Measurements from ENCODE around the gene DERL3. TPM values are rescaled to one million over a fixed set of nuclear protein-coding genes. Genes with fewer than 3 reads are reported as not detected.

DERL3 gene
- total RNA-seq, 2 donors from 2014 or later, result 2.6 to 5.2 TPM

DNA sequence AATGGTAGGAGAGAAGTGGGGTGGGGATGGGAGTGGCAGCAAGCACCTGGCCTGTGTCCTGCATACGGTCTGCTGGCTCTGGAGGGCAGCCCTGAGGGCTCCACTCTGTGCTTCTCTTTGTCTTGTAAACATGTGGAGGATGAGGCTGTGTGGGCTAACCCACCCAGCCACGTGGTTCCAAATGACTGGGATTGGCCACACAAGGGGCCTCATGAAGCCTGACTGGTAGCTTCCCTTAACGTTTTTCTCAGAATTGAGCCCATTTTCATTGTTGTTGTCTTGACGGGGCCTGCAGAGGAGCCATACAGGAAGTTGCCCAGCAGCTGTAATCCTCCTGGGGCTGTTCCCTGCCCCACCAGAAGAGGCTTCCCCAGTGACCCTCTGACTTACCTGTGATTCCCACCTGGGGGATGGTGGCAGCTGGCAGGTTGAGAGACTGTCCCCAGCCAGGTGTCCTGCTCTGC is 18.0 kb downstream of the DERL3 start:
- H3K4me3 Mint-ChIP-seq, result peak overlapping the region in 1 of 2 donors; percentile 21
- DNase-seq (peak; percentile 25 to 34), ATAC-seq (replicated peaks in 1 of 2) (peak; percentile 87 to 88)
- no peaks in the 10 kb centered on the region for H3K9me3 Mint-ChIP-seq
- peaks cover 5 to 18% of the 10 kb centered on the region in 2 donors for H3K36me3 Mint-ChIP-seq (ENCODE audit: insufficient read depth in 2 of 2)
- no peaks in the 10 kb centered on the region for H3K27me3 Mint-ChIP-seq (ENCODE audit: low read depth)
- H3K4me1 Mint-ChIP-seq (ENCODE audit: low read depth), result peaks cover 11% of the 10 kb centered on the region
- peak overlapping the region; percentile 48 for H3K27ac Mint-ChIP-seq

DNA sequence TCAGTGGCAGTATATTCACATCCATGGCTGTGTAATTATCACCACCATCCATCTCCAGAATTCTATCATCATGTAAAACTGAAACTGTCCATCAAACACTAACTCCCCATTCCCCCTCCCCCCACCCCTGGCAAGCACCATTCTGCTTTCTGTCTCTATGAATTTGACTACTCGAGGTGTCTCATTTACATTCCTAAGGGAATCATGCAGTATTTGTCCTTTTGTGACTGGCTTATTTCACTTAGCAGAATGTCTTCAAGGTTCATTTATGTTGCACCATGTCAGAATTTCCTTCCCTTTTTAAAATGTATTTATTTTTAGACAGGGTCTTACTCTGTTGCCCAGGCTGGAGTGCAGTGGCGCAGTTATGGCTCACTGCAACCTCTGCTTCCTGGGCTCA is 20.3 kb downstream of the DERL3 start:
- ATAC-seq (replicated peaks in 1 of 2) (no peak), DNase-seq (no peak)
- Mint-ChIP-seq H3K27ac (no peak overlapping the region), H3K27me3 (ENCODE audit: low read depth) (no peaks in the 10 kb centered on the region), H3K9me3 (no peaks in the 10 kb centered on the region), H3K36me3 (ENCODE audit: insufficient read depth in 2 of 2) (peaks cover 5 to 18% of the 10 kb centered on the region in 2 donors), H3K4me1 (ENCODE audit: low read depth) (peaks cover 11% of the 10 kb centered on the region), H3K4me3 (no peak overlapping the region)

DNA sequence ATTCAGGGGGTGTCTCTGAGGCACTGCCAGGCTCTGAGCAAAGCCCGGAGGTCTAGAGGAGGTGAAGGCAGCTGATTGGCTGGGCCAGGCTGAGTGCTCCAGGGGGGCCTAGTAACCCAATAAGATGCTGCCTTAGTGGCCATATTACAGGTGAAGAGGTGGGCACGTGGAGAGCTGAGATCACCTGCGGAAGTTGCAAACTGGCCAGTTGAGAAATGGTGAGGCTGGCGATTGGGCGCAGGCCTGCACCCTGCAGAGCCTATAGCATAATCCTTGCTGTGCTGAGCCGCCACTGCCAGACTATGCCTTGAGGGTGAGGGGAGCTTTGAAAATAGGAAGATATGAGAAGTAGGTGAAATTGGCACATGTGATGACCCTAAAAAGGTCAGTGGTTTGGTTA is 21.7 kb downstream of the DERL3 start:
- DNase-seq, result no peak
- Mint-ChIP-seq H3K27me3 (ENCODE audit: low read depth) (no peaks in the 10 kb centered on the region), H3K4me3 (no peak overlapping the region), H3K27ac (no peak overlapping the region), H3K4me1 (ENCODE audit: low read depth) (peaks cover 11% of the 10 kb centered on the region), H3K36me3 (ENCODE audit: insufficient read depth in 2 of 2) (peaks cover 5 to 15% of the 10 kb centered on the region in 2 donors), H3K9me3 (no peaks in the 10 kb centered on the region)
- ATAC-seq (replicated peaks in 1 of 2), result no peak

DNA sequence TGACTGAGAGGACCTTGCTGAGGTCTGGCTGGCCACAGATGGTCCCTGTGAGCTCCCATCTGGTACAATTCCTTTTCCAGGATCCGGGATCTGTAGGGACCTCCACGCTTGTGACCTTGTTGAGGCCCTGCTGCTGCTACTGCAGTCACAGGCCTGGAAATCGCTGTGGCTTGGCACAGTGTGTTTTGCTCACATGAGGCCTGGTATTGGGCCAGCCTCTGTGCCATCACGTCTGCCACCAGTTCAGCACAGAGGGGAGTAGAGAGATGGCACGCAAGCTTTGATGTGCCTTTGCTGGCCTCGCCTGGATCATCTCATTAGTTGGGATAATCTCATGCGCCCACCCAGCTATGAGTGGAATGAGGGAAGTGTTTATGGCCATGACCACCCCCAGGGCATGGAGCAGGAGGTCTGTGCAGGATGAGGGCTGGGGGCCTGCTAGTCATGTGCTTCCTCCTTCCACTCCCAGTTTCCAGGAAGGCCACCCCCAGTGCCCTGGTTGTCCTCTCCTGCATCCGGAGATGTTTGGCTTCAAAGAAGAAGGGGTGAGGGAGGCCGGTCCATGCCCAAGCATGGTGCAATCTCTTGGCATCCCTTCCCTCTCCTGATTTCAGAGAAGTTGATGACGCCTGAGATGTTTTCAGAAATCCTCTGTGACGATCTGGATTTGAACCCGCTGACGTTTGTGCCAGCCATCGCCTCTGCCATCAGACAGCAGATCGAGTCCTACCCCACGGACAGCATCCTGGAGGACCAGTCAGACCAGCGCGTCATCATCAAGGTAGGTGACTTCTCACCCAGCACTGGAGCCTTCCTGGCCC is 22.4 kb downstream of the DERL3 start:
- H3K27me3 Mint-ChIP-seq (ENCODE audit: low read depth), result no peaks in the 10 kb centered on the region
- H3K36me3 Mint-ChIP-seq (ENCODE audit: insufficient read depth in 2 of 2), result peaks cover 5 to 17% of the 10 kb centered on the region in 2 donors
- H3K4me1 Mint-ChIP-seq (ENCODE audit: low read depth), result peaks cover 11% of the 10 kb centered on the region
- ATAC-seq (replicated peaks in 1 of 2) (no peak), DNase-seq (no peak)
- H3K4me3 Mint-ChIP-seq, result no peak overlapping the region
- H3K27ac Mint-ChIP-seq, result no peak overlapping the region
- no peaks in the 10 kb centered on the region for H3K9me3 Mint-ChIP-seq

GRCh38 chr22:23815541-23816155 is 23.2 kb downstream of the DERL3 start:
- ATAC-seq (replicated peaks in 1 of 2) (no peak), DNase-seq (no peak)
- H3K27me3 Mint-ChIP-seq (ENCODE audit: low read depth), result no peaks in the 10 kb centered on the region
- peaks cover 9% of the 10 kb centered on the region for H3K4me1 Mint-ChIP-seq (ENCODE audit: low read depth)
- no peak overlapping the region for H3K4me3 Mint-ChIP-seq
- no peaks in the 10 kb centered on the region for H3K9me3 Mint-ChIP-seq
- no peak overlapping the region for H3K27ac Mint-ChIP-seq
- peaks cover 5 to 22% of the 10 kb centered on the region in 2 donors for H3K36me3 Mint-ChIP-seq (ENCODE audit: insufficient read depth in 2 of 2)

- Mint-ChIP-seq H3K9me3 (no peaks in the 10 kb centered on the region), H3K36me3 (ENCODE audit: insufficient read depth in 2 of 2) (peaks cover 4 to 22% of the 10 kb centered on the region in 2 donors), H3K4me1 (ENCODE audit: low read depth) (no peaks in the 10 kb centered on the region), H3K27me3 (ENCODE audit: low read depth) (no peaks in the 10 kb centered on the region), H3K27ac (no peak overlapping the region), H3K4me3 (no peak overlapping the region)
- DNase-seq (no peak), ATAC-seq (replicated peaks in 1 of 2) (no peak)
Observed at GRCh38 chr22:23812378-23812777, 26.4 kb downstream of the DERL3 start.

- DNase-seq, result no peak
- H3K36me3 Mint-ChIP-seq (ENCODE audit: insufficient read depth in 2 of 2), result peaks cover 4 to 28% of the 10 kb centered on the region in 2 donors
- no peaks in the 10 kb centered on the region for H3K27me3 Mint-ChIP-seq (ENCODE audit: low read depth)
- no peaks in the 10 kb centered on the region for H3K9me3 Mint-ChIP-seq
- H3K27ac Mint-ChIP-seq, result no peak overlapping the region
- H3K4me1 Mint-ChIP-seq (ENCODE audit: low read depth), result no peaks in the 10 kb centered on the region
- no peak overlapping the region for H3K4me3 Mint-ChIP-seq
- ATAC-seq (replicated peaks in 1 of 2), result no peak
Observed at GRCh38 chr22:23806837-23807236, 32.0 kb downstream of the DERL3 start.

DNA sequence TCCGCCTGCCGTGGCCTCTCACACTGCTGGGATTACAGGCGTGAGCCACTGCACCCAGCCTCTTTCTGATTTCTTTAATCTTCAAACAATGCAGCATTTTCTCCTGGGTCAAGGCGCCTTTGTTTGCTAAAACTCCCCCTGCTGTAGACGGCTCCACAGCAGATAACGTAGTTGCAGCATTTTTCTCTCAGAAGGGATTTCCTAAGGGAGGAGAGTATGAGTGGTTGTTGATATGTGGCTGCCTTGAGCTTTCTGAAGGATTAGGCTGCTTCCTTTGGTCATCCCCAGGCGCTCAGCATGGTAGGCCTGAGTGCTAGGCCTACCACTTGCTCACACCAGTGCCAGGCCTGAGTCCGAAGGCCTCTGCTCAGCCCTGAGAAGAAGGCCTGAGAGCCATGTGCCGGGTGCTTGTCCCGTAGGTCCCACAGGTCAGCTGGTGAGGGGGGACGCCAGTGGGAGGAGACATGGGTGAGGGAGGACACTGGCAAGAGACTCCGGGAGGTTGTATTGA is 34.0 kb downstream of the DERL3 start:
- Mint-ChIP-seq H3K9me3 (no peaks in the 10 kb centered on the region), H3K27me3 (ENCODE audit: low read depth) (no peaks in the 10 kb centered on the region), H3K27ac (no peak overlapping the region), H3K4me3 (no peak overlapping the region), H3K36me3 (ENCODE audit: insufficient read depth in 2 of 2) (peaks cover 6 to 20% of the 10 kb centered on the region in 2 donors), H3K4me1 (ENCODE audit: low read depth) (no peaks in the 10 kb centered on the region)
- DNase-seq (no peak), ATAC-seq (replicated peaks in 1 of 2) (no peak)

GRCh38 chr22:23803001-23803819 is 35.6 kb downstream of the DERL3 start:
- H3K4me1 Mint-ChIP-seq (ENCODE audit: low read depth), result no peaks in the 10 kb centered on the region
- no peaks in the 10 kb centered on the region for H3K27me3 Mint-ChIP-seq (ENCODE audit: low read depth)
- peaks cover 8 to 20% of the 10 kb centered on the region in 2 donors for H3K36me3 Mint-ChIP-seq (ENCODE audit: insufficient read depth in 2 of 2)
- ATAC-seq (replicated peaks in 1 of 2) (no peak), DNase-seq (no peak)
- no peak overlapping the region for H3K4me3 Mint-ChIP-seq
- H3K27ac Mint-ChIP-seq, result no peak overlapping the region
- no peaks in the 10 kb centered on the region for H3K9me3 Mint-ChIP-seq

- Mint-ChIP-seq H3K27me3 (ENCODE audit: low read depth) (no peaks in the 10 kb centered on the region), H3K36me3 (ENCODE audit: insufficient read depth in 2 of 2) (peaks cover 6 to 17% of the 10 kb centered on the region in 2 donors), H3K9me3 (no peaks in the 10 kb centered on the region), H3K4me3 (no peak overlapping the region), H3K4me1 (ENCODE audit: low read depth) (no peaks in the 10 kb centered on the region), H3K27ac (no peak overlapping the region)
- no peak for DNase-seq
- ATAC-seq (replicated peaks in 1 of 2), result no peak
Observed at GRCh38 chr22:23801886-23802377, 36.9 kb downstream of the DERL3 start.

GRCh38 chr22:23801238-23801821 is 37.5 kb downstream of the DERL3 start:
- Mint-ChIP-seq H3K4me3 (no peak overlapping the region), H3K9me3 (no peaks in the 10 kb centered on the region), H3K27ac (no peak overlapping the region), H3K36me3 (ENCODE audit: insufficient read depth in 2 of 2) (peaks cover 6 to 14% of the 10 kb centered on the region in 2 donors), H3K4me1 (ENCODE audit: low read depth) (no peaks in the 10 kb centered on the region), H3K27me3 (ENCODE audit: low read depth) (no peaks in the 10 kb centered on the region)
- DNase-seq (no peak), ATAC-seq (replicated peaks in 1 of 2) (no peak)

Measured in activated T-cell treated with anti-CD3 and anti-CD28 coated beads, Interleukin-2, amount 50 U/mL, for 72 hours (primary cell).